GM18861 (cell line): ENCODE measurements around the gene AARS2.

Experiments used
- ATAC-seq: cut with Tn5 transposase; IDR thresholded peaks from one replicate; pipeline ENCODE4 v1.9.1; 2021; ENCODE audit not compliant: unreplicated experiment

The AARS2 gene

GRCh38 chr6:44263354-44264100, 49.6 kb downstream of the AARS2 start:
- ATAC-seq = no peak

GRCh38 chr6:44262467-44263353, 50.4 kb downstream of the AARS2 start:
- no peak for ATAC-seq

GRCh38 chr6:44261581-44261980, 51.6 kb downstream of the AARS2 start:
- ATAC-seq = no peak

GRCh38 chr6:44260451-44261297, 52.5 kb downstream of the AARS2 start:
- no peak for ATAC-seq

- no peak for ATAC-seq
Measured at GRCh38 chr6:44260011-44260410, 53.1 kb downstream of the AARS2 start.

- ATAC-seq = no peak
Measured at GRCh38 chr6:44258921-44259320, 54.2 kb downstream of the AARS2 start.

- ATAC-seq = no peak
Measured at GRCh38 chr6:44258325-44258863, 54.8 kb downstream of the AARS2 start.

GRCh38 chr6:44257753-44258324, 55.3 kb downstream of the AARS2 start:
- ATAC-seq = peak; percentile 13

GRCh38 chr6:44257025-44257752, 56.0 kb downstream of the AARS2 start, which contains the start of gene SLC35B2:
TSS of gene SLC35B2 (minus strand) at chr6:44257528. CDS start at chr6:44257410, 118 bp downstream.
- ATAC-seq = peak; percentile 36

GRCh38 chr6:44256775-44257024, 56.4 kb downstream of the AARS2 start:
- ATAC-seq = no peak

- ATAC-seq = no peak
Measured at GRCh38 chr6:44255871-44256774, 57.0 kb downstream of the AARS2 start.

- ATAC-seq = no peak
Measured at GRCh38 chr6:44255105-44255808, 57.9 kb downstream of the AARS2 start.

GRCh38 chr6:44254191-44255104, 58.7 kb downstream of the AARS2 start:
- ATAC-seq = no peak

GRCh38 chr6:44253307-44254101, 59.6 kb downstream of the AARS2 start:
- ATAC-seq = no peak

- no peak for ATAC-seq
Measured at GRCh38 chr6:44251576-44252524, 61.3 kb downstream of the AARS2 start.
